Gastroesophageal sphincter (tissue), 4 donors: ENCODE data around the gene ASIC1. TPM values are rescaled to one million over a fixed set of nuclear protein-coding genes. Genes with fewer than 3 reads are reported as not detected.

Source experiments
- ATAC-seq: fragments of 150-250 bp; one replicate; pipeline ENCODE4 v1.9.1; 2016; ENCODE audit warnings: mild to moderate bottlenecking, moderate library complexity
- H3K27ac ChIP-seq, 4 donors: fragments of 200-600 bp; sonication (generic) in 3 of 4; 1 replicate in 3 of 4; 2 replicates in 1 of 4; pipeline ENCODE4 v1.5.1; 2016 to 2019
- H3K27me3 ChIP-seq: fragments of 200-600 bp; sonication (generic); one replicate; pipeline ENCODE4 v1.5.1; 2019
- H3K36me3 ChIP-seq, 2 donors: fragments of 200-600 bp; sonication (generic); one replicate each; pipeline ENCODE4 v1.5.1; 2019; ENCODE audit warnings: control low read depth in 1 of 2
- H3K4me1 ChIP-seq, 3 donors: fragments of 200-600 bp; sonication (generic); 1 replicate in 2 of 3; 2 replicates in 1 of 3; pipeline ENCODE4 v1.5.1; 2016 to 2019; ENCODE audit warnings: control low read depth in 2 of 3
- H3K4me3 ChIP-seq, 2 donors: fragments of 200-600 bp; sonication (generic); one replicate each; pipeline ENCODE4 v1.5.1; 2019; ENCODE audit warnings: mild to moderate bottlenecking in 1 of 2, moderate library complexity in 1 of 2
- H3K9me3 ChIP-seq, 3 donors: fragments of 200-600 bp; sonication (generic); one replicate each; pipeline ENCODE4 v1.5.1; 2017 to 2019; ENCODE audit warnings: control low read depth in 2 of 3
- CTCF ChIP-seq, 4 experiments: fragments of 200-600 bp in 2 of 4; fragments of 450-650 bp in 2 of 4; sonication (generic) in 1 of 4; IDR thresholded peaks; one replicate each; pipeline ENCODE4 v1.5.1; 2017 to 2019; ENCODE audit warnings: antibody characterized with exemption in 4 of 4, mild to moderate bottlenecking in 2 of 4, moderate library complexity in 2 of 4
- EP300 ChIP-seq: sonication (generic); formaldehyde crosslinking; IDR thresholded peaks from one replicate; pipeline ENCODE4 v1.6.1; 2017; ENCODE audit warnings: antibody characterized with exemption, mild to moderate bottlenecking
- POLR2A ChIP-seq, 2 donors: fragments of 450-650 bp; IDR thresholded peaks; one replicate each; pipeline ENCODE4 v1.6.1; 2017; ENCODE audit warnings: antibody characterized with exemption in 2 of 2, mild to moderate bottlenecking in 2 of 2, moderate library complexity in 1 of 2
- POLR2AphosphoS5 ChIP-seq: sonication (generic); formaldehyde crosslinking; IDR thresholded peaks from one replicate; pipeline ENCODE4 v1.6.1; 2017; ENCODE audit warnings: antibody characterized with exemption
- WGBS, 2 donors: methylation state at CpG; one replicate each; pipeline ENCODE4 v1.1.5; 2018; ENCODE audit warnings: low coverage in 1 of 2; 5-methylcytosine and 5-hydroxymethylcytosine counted together
- total RNA-seq, 4 donors: library from RNA; depleted of rRNA; stranded (reverse); fragments of >200 nt; gene quantifications; one replicate each; pipeline ENCODE4 v1.1.0, GENCODE V29; 2016

The ASIC1 gene
- total RNA-seq, 4 donors from 2014 or later = 0.82 to 4.9 (median 3.1) TPM

DNA sequence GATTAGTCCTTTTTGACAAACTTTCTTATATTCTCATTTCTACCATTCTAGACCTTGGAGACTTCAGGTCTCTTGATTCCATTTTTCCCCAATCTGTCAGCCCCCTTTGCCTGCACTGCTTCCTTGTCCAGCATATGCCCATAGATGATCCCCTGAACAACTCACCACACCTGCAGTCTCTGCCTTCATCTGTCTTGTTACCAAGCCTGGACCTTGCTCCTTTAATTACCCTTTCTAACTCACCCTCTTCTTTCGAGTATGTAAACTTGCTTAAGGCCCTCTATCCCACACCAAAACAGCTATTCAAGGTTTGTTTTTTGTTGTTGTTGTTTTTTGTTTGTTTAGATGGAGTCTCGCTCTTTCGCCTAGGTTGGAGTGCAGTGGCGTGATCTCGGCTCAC is 64.2 kb downstream of the ASIC1 start:
- WGBS, 2 donors = 81 to 96% methylated on average over 3 to 4 of the region's 5 CpGs
- H3K9me3 ChIP-seq = no peaks in the 10 kb centered on the region
- H3K4me1 ChIP-seq = peaks cover 0 to 51% (median 0%) of the 10 kb centered on the region in 3 donors
- no peaks in the 10 kb centered on the region for H3K27me3 ChIP-seq
- no peak for ATAC-seq
- H3K4me3 ChIP-seq = no peak overlapping the region
- no peak overlapping the region for H3K27ac ChIP-seq
- H3K36me3 ChIP-seq = peaks cover 0 to 72% of the 10 kb centered on the region in 2 donors
- TF ChIP-seq POLR2AphosphoS5 (no peak), CTCF (IDR thresholded peaks at IDR 0.05) (no peak), EP300 (no peak), POLR2A (IDR thresholded peaks at IDR 0.05) (no peak)

- Histone ChIP-seq H3K9me3 (no peaks in the 10 kb centered on the region), H3K27me3 (no peaks in the 10 kb centered on the region), H3K27ac (no peak overlapping the region), H3K4me1 (peaks cover 0 to 35% (median 0%) of the 10 kb centered on the region in 3 donors), H3K4me3 (no peak overlapping the region), H3K36me3 (peaks cover 0 to 78% of the 10 kb centered on the region in 2 donors)
- ATAC-seq = no peak
- TF ChIP-seq EP300 = no peak
- TF ChIP-seq POLR2A (IDR thresholded peaks at IDR 0.05) = no peak
- TF ChIP-seq CTCF (IDR thresholded peaks at IDR 0.05) = no peak
- no peak for TF ChIP-seq POLR2AphosphoS5
- 53 to 58% methylated on average over 2 of the region's 2 CpGs for WGBS, 2 donors
Measured at GRCh38 chr12:50123203-50123602, 65.8 kb downstream of the ASIC1 start.

DNA sequence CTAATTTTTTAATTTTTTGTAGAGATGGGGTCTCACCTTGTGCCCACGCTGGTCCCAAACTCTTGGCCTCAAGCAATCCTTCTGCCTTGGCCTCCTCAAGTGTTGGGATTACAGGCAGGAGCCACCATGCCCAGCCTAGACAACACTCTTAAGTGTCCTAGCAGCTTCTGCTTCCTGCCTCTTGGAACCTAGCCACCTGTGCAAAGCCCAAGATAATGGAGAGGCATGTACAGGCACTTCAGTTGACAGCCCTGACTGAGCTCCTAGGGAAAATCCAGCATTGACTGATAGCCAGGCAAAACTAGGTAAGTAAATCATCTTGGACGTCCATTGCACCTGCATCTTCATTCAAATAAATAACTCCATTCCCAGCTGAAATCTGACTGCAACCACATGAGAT is 70.2 kb downstream of the ASIC1 start:
- Histone ChIP-seq H3K27me3 (no peaks in the 10 kb centered on the region), H3K9me3 (no peaks in the 10 kb centered on the region), H3K27ac (no peak overlapping the region), H3K36me3 (peaks cover 4 to 78% of the 10 kb centered on the region in 2 donors), H3K4me3 (no peak overlapping the region), H3K4me1 (peaks cover 0 to 28% (median under 1%) of the 10 kb centered on the region in 3 donors)
- no peak for ATAC-seq
- WGBS, 2 donors = 55 to 75% methylated on average over 1 of the region's 2 CpGs
- no peak for TF ChIP-seq POLR2A (IDR thresholded peaks at IDR 0.05)
- no peak for TF ChIP-seq POLR2AphosphoS5
- TF ChIP-seq CTCF (IDR thresholded peaks at IDR 0.05) = no peak
- no peak for TF ChIP-seq EP300

DNA sequence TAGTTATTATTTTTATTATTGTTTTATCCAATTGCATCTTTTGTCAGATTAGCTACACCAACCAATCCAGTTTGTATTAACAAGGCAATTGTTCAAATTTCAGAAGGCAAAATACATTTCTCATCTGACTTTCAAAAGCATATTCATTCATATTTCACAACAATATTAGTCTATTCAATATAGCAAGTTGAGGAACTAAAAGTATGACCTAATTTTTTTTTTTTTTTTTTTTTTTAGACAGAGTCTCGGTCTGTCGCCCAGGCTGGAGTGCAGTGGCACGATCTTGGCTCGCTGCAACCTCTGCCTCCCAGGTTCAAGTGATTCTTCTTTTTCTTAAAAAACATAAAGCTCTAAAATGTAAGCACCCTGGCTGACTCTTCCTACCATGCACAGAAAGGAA is 71.9 kb downstream of the ASIC1 start:
- Histone ChIP-seq H3K9me3 (no peaks in the 10 kb centered on the region), H3K4me3 (no peak overlapping the region), H3K27ac (no peak overlapping the region), H3K36me3 (peaks cover 4 to 79% of the 10 kb centered on the region in 2 donors), H3K4me1 (peaks cover 0 to 27% (median 5%) of the 10 kb centered on the region in 3 donors), H3K27me3 (no peaks in the 10 kb centered on the region)
- no peak for ATAC-seq
- TF ChIP-seq POLR2AphosphoS5 (no peak), CTCF (IDR thresholded peaks at IDR 0.05) (no peak), POLR2A (IDR thresholded peaks at IDR 0.05) (no peak), EP300 (no peak)
- 62 to 79% methylated on average over 4 of the region's 4 CpGs for WGBS, 2 donors

GRCh38 chr12:50132505-50133135 is 75.2 kb downstream of the ASIC1 start:
- Histone ChIP-seq H3K9me3 (no peaks in the 10 kb centered on the region), H3K4me1 (peaks cover 0 to 27% (median 5%) of the 10 kb centered on the region in 3 donors), H3K27ac (peak overlapping the region in 1 of 4 donors; percentile 2), H3K27me3 (no peaks in the 10 kb centered on the region), H3K36me3 (peaks cover 4 to 90% of the 10 kb centered on the region in 2 donors), H3K4me3 (no peak overlapping the region)
- TF ChIP-seq CTCF (IDR thresholded peaks at IDR 0.05) = peak in 3 of 4 experiments; percentile 55 to 63 (median 58)
- no peak for TF ChIP-seq POLR2A (IDR thresholded peaks at IDR 0.05)
- 39 to 54% methylated on average over 2 of the region's 2 CpGs for WGBS, 2 donors
- no peak for ATAC-seq
